ENCODE measurements around the gene ATG4C.

The ATG4C gene

DNA sequence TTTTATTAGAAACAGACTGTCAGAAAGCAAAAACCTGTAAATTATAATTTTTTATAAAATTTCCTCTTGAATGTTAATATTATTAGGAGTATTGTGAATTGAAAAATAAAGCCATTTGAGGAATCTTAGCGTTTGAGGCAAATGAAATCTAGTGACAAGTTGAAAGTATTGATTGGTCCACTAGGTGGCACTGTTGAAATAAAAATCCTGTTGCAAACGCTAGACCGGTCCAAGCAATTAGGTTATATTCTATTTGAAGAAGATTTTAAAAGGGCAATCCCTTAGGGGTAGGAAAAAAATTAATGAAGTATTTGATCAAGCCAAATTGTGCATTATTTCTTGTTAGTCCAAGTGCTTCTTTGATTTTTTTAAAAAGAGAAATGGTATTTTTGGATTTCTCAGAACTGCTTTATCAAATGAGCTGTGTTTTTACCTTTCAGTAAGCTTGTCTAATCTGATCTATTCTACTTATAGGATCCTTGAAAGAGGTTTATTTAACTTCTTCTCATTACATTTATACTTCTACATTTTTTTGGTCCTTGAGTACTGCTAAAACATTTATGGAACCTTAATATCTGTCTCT is 57.7 kb downstream of the ATG4C start:
- TF ChIP-seq, protein P1, sequence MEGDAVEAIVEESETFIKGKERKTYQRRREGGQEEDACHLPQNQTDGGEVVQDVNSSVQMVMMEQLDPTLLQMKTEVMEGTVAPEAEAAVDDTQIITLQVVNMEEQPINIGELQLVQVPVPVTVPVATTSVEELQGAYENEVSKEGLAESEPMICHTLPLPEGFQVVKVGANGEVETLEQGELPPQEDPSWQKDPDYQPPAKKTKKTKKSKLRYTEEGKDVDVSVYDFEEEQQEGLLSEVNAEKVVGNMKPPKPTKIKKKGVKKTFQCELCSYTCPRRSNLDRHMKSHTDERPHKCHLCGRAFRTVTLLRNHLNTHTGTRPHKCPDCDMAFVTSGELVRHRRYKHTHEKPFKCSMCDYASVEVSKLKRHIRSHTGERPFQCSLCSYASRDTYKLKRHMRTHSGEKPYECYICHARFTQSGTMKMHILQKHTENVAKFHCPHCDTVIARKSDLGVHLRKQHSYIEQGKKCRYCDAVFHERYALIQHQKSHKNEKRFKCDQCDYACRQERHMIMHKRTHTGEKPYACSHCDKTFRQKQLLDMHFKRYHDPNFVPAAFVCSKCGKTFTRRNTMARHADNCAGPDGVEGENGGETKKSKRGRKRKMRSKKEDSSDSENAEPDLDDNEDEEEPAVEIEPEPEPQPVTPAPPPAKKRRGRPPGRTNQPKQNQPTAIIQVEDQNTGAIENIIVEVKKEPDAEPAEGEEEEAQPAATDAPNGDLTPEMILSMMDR (IDR thresholded peaks at IDR 0.05; ENCODE audit: low read depth, low read length): peak; percentile 37; the same call in 1 of the 2 replicates
- H3K4me3 ChIP-seq (ENCODE audit: low read depth, low read length): no peak overlapping the region

DNA sequence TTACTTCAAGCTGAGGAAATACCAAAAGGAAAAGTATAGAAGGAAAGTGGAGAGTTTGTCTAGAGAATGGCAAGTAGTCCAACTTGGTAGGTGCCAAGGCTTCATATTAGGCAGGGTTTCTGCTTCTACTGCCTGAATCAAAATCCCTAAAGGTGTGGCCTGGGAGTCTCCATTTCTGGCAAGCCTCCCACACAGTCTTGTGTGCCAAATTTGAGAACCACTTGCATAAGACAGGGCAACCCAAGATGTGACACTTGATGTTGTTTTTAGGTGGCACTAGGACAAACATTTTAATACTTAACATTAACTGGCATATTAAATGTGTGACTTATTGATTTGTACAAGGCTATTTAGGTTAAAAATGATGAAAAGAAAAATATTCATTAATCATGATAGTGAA is 60.1 kb downstream of the ATG4C start:
- no peak overlapping the region for H3K4me3 ChIP-seq (ENCODE audit: low read depth, low read length)
- TF ChIP-seq, protein P1 (IDR thresholded peaks at IDR 0.05; ENCODE audit: low read depth, low read length): no peak

DNA sequence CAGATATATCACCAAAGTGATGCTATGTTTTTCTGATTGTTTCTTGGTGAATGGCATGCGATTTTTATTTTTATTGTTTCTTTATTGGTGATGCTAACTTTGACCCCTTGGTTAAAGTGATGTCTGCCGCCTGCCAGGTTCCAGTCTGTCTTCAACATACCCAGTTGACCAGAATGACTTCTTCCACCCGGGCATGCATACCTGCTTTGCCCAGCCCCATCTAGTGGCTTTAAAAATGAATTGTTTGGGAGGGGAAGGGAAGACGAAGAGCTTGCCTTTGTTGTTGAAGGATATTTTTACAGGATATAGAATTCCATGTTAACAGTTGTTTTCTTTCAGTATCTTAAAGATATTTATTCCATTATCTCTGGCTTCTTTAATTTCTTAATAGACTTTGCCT is 65.1 kb downstream of the ATG4C start:
- H3K4me3 ChIP-seq (ENCODE audit: low read depth, low read length): no peak overlapping the region
- TF ChIP-seq, protein P1 (IDR thresholded peaks at IDR 0.05; ENCODE audit: low read depth, low read length): no peak

DNA sequence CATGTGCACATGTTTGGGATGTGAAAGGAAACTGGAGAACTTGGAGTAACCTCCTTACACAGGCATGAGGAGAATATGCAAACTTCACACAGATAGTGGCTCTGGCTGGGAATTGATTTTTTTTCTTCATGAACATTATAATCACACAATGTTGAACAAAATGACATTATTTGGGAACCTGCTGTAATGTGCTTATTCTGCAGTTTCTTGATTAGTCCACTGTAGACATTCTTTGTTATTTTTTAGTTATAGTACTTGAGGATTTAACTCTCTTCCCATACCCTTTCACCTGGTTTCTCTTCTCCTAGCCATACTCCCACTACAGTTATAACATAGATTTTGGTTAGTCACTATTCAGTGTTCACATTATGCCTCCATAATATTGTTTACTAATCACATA is 68.3 kb downstream of the ATG4C start:
- TF ChIP-seq, protein P1 (IDR thresholded peaks at IDR 0.05; ENCODE audit: low read depth, low read length): no peak
- H3K4me3 ChIP-seq (ENCODE audit: low read depth, low read length): no peak overlapping the region

DNA sequence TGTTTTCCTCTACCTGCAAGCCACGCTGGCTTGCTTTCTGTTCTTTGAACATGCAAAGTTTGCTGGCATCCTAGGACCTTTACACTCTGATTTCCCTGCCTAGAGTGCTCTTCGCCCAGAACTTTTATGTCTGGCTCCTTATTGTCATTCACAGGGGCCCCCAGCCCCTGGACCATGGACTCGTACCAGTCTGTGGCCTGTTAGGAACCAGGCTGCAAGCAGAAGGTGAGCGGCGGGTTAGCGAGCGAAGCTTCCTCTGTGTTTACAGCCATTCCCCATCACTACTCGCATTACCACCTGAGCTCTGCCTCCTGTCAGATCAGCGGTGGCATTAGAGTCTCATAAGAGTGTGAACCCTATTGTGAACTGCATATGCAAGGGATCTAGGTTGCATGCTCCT is 73.0 kb downstream of the ATG4C start:
- TF ChIP-seq, protein P1 (IDR thresholded peaks at IDR 0.05; ENCODE audit: low read depth, low read length): no peak
- H3K4me3 ChIP-seq (ENCODE audit: low read depth, low read length): no peak overlapping the region

DNA sequence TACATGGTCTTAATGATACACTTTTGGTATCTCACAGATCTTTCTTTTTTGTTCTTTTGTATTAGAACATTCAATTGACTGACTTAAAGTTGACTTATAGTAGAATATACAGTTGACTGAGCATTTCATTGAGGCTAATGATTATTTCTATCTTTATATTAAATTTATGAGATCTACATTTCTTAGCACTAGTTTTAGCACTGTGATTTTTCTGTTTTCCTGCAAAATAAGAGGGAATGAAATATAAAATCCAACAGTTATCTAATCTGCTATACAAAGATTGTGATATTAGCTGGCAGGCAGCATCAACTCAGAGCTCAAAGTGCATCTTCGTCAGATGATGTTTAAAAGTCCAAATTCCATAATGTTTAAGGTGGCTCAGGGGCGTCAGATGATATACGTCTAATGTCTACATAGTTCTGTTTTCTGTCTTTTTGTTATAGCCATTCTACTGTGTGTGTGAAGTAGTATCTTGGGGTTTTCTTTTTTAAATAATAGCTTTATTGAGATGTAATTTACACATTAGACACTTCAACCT is 85.4 kb downstream of the ATG4C start:
- H3K4me3 ChIP-seq (ENCODE audit: low read depth, low read length): no peak overlapping the region
- TF ChIP-seq, protein P1 (IDR thresholded peaks at IDR 0.05; ENCODE audit: low read depth, low read length): no peak

DNA sequence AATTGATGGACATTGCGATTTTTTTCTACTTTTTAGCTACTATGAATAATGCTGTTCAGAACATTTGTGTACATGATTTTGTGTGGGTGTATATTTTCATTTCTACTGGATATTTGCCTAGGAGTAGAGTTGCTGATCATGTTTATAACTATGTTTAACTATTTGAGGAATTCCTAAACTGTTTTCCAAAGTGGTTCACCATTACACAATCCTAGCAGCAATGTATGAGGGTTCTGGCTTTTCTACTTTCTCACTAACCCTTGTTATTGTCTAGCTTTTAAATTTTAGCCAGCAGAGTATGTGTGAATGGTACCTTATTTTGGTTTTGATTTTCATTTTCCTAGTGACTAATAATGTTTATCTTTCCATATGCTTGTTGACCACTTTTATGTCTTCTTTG is 86.2 kb downstream of the ATG4C start:
- TF ChIP-seq, protein P1 (IDR thresholded peaks at IDR 0.05; ENCODE audit: low read depth, low read length): no peak
- H3K4me3 ChIP-seq (ENCODE audit: low read depth, low read length): no peak overlapping the region
